Naive thymus-derived CD4-positive, alpha-beta T cell (primary cell): ENCODE data around the gene KDSR. TPM values are rescaled to one million over a fixed set of nuclear protein-coding genes. Genes with fewer than 3 reads are reported as not detected.

Source experiments
- ATAC-seq: fragments of 150-1000 bp; cut with Tn5 transposase; 2 replicates; pipeline ENCODE4 v1.10.0; 2021; ENCODE audit warnings: mild to moderate bottlenecking, moderate library complexity
- CTCF ChIA-PET: fragments of 350-600 bp; sonication (Branson Sonifier 250); formaldehyde crosslinking; loops from one replicate; lab custom pipeline; 2021; ENCODE audit warnings: antibody characterized with exemption; lab: Charles Lee
- POLR2A ChIA-PET: fragments of 350-600 bp; sonication (Branson Sonifier 250); formaldehyde crosslinking; loops from one replicate; lab custom pipeline; 2021; ENCODE audit warnings: antibody characterized with exemption, inconsistent platforms; lab: Charles Lee
- DNase-seq, 9 donors: peaks; one replicate each; pipeline versions ENCODE4 v3.0.0 to v3.0.0-alpha.2; 2020 to 2022; ENCODE audit warnings: mixed read lengths in 1 of 9
- H3K27ac ChIP-seq: one replicate; pipeline ENCODE4 v1.7.0; 2013; ENCODE audit warnings: mild to moderate bottlenecking, low read depth, low read length, moderate library complexity
- H3K27me3 ChIP-seq, 2 donors: one replicate each; pipeline ENCODE4 v1.7.0; 2013; ENCODE audit warnings: low read length in 2 of 2, mild to moderate bottlenecking in 2 of 2, moderate library complexity in 2 of 2; ENCODE audit not compliant: control insufficient read depth in 2 of 2, insufficient read depth in 2 of 2
- H3K36me3 ChIP-seq, 3 experiments: 1 replicate in 2 of 3; 2 replicates in 1 of 3; pipeline ENCODE4 v1.7.0; 2013; ENCODE audit warnings: low read length in 3 of 3, mild to moderate bottlenecking in 3 of 3, moderate library complexity in 1 of 3; ENCODE audit not compliant: insufficient read depth in 3 of 3, control insufficient read depth in 2 of 3
- H3K4me1 ChIP-seq, 2 donors: one replicate each; pipeline ENCODE4 v1.7.0; 2013; ENCODE audit warnings: low read length in 2 of 2, mild to moderate bottlenecking in 2 of 2, moderate library complexity in 1 of 2; ENCODE audit not compliant: control insufficient read depth in 2 of 2, insufficient read depth in 2 of 2
- H3K4me3 ChIP-seq: 2 replicates; pipeline ENCODE4 v1.7.0; 2013; ENCODE audit warnings: mild to moderate bottlenecking, low read length
- H3K9me3 ChIP-seq, 3 experiments: 1 replicate in 2 of 3; 2 replicates in 1 of 3; pipeline ENCODE4 v1.7.0; 2013; ENCODE audit warnings: low read length in 3 of 3; ENCODE audit not compliant: control insufficient read depth in 2 of 3
- H3K27ac Mint-ChIP-seq, 9 donors: one replicate each; pipeline ENCODE4 v1.8.0; 2020 to 2022; ENCODE audit warnings: mixed read lengths in 9 of 9, mild to moderate bottlenecking in 8 of 9, moderate library complexity in 5 of 9, inconsistent platforms in 2 of 9
- H3K27me3 Mint-ChIP-seq, 5 donors: one replicate each; pipeline ENCODE4 v1.8.0; 2021 to 2022; ENCODE audit warnings: mixed read lengths in 5 of 5, mild to moderate bottlenecking in 1 of 5
- H3K36me3 Mint-ChIP-seq, 5 donors: one replicate each; pipeline ENCODE4 v1.8.0; 2020 to 2022; ENCODE audit warnings: mixed read lengths in 5 of 5, mild to moderate bottlenecking in 3 of 5, inconsistent platforms in 1 of 5
- H3K4me1 Mint-ChIP-seq, 7 donors: one replicate each; pipeline ENCODE4 v1.8.0; 2020 to 2022; ENCODE audit warnings: mixed read lengths in 7 of 7, mild to moderate bottlenecking in 3 of 7, inconsistent platforms in 1 of 7
- H3K4me3 Mint-ChIP-seq, 10 donors: one replicate each; pipeline ENCODE4 v1.8.0; 2020 to 2022; ENCODE audit warnings: mild to moderate bottlenecking in 10 of 10, mixed read lengths in 10 of 10, moderate library complexity in 6 of 10, inconsistent platforms in 2 of 10
- H3K9me3 Mint-ChIP-seq, 11 donors: one replicate each; pipeline ENCODE4 v1.8.0; 2020 to 2022; ENCODE audit warnings: mixed read lengths in 11 of 11, mild to moderate bottlenecking in 4 of 11, inconsistent platforms in 1 of 11, moderate library complexity in 1 of 11
- intact Hi-C, 2 donors: fragments of 100-400 bp; cut with micrococcal nuclease; formaldehyde crosslinking; loops; one replicate each; pipeline ENCODE4 v1.15.1; 2023
- polyA plus RNA-seq, 2 donors: library from polyadenylated mRNA; unstranded; fragments of 300-500 nt; fragmentation: Illumina TruSeq; gene quantifications; one replicate each; pipeline ENCODE4 v1.2.3, GENCODE V29; 2021
- total RNA-seq, 6 experiments: library from RNA in 5 of 6; stranded (reverse) in 5 of 6; gene quantifications; 1 replicate in 5 of 6; 2 replicates in 1 of 6; pipeline ENCODE4 v1.2.3 and lab custom pipeline; 2021 to 2026

The KDSR gene
- total and polyA plus RNA-seq, 7 experiments from 2014 or later: 24.4 to 62.4 (median 48.7) TPM

DNA sequence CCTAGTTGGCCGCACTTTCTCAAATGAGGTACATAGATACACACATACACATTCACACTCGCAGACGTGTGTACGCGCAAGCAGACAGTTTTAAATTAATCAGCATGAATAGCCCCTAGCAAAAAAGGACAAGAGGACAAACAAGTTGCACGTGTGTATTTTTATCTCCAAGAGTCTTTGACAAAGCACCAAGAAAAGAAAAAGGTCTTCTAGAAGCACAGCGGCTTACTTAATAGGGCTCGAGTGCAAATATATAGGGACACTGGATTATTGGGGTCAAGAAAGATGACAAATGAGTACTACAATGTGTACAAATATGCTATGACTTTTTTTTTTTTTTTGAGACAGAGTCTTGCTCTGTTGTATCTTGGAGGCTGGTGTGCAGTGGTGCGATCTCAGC is 45.7 kb downstream of the KDSR start:
- POLR2A ChIA-PET: interaction anchor here (0.6 to 2.1 kb wide), 6 partner anchors 13 to 273 kb away, joined by 3 to 6 read pairs (median 4); no protein-coding TSS in a partner anchor
- ATAC-seq: no peak
- H3K4me1 ChIP-seq: peaks cover 9 to 15% of the 10 kb centered on the region in 2 donors
- Mint-ChIP-seq H3K4me1 (peaks cover 16 to 37% (median 29%) of the 10 kb centered on the region in 7 donors), H3K36me3 (peaks cover 0 to 25% (median 7%) of the 10 kb centered on the region in 5 donors), H3K4me3 (peak overlapping the region; percentile 83 to 99 (median 92)), H3K9me3 (peaks cover 0 to 2% (median 0%) of the 10 kb centered on the region in 11 donors), H3K27me3 (no peaks in the 10 kb centered on the region), H3K27ac (peak overlapping the region; percentile 87 to 98 (median 94))
- peak overlapping the region; percentile 61 for H3K4me3 ChIP-seq
- no peaks in the 10 kb centered on the region for H3K27me3 ChIP-seq
- CTCF ChIA-PET: interaction anchor here (0.7 to 6.7 kb wide), 4 partner anchors 18 to 304 kb away, joined by 3 to 88 read pairs (median 34); no protein-coding TSS in a partner anchor
- peak overlapping the region; percentile 80 for H3K27ac ChIP-seq
- no peaks in the 10 kb centered on the region for H3K9me3 ChIP-seq
- intact Hi-C loops: loop anchor here in 1 of 2 donors (2.0 kb wide), 2 partner anchors 246 to 1134 kb away; partner anchors contain the start of genes PIGN and RELCH
- peaks cover 0 to 6% (median 0%) of the 10 kb centered on the region in 3 experiments for H3K36me3 ChIP-seq
- DNase-seq: no peak

DNA sequence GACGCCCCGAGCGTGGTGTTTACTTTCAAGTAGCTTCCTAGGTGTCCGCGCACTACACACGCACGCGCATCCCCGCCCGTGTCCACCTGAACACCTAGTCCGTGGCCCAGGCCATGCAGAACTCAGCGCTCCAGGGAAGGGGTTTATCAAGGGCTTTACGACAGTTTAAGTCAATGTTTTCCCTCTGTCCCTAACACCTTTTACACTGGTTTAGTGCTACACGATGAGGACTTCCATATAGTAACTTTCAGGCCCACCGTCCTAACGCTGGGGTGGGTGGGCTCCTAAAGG is 46.1 kb downstream of the KDSR start:
- ChIA-PET POLR2A (interaction anchor here (0.6 to 1.4 kb wide), 6 partner anchors 14 to 734 kb away, joined by 3 to 6 read pairs (median 4); no protein-coding TSS in a partner anchor), CTCF (interaction anchor here (5.0 kb wide), 1 partner anchor 304 kb away, joined by 57 read pairs; no protein-coding TSS in a partner anchor)
- H3K9me3 ChIP-seq: no peaks in the 10 kb centered on the region
- H3K27me3 ChIP-seq: no peaks in the 10 kb centered on the region
- H3K36me3 ChIP-seq: peaks cover 0 to 6% (median 0%) of the 10 kb centered on the region in 3 experiments
- H3K9me3 Mint-ChIP-seq: peaks cover 0 to 2% (median 0%) of the 10 kb centered on the region in 11 donors
- peak overlapping the region; percentile 83 to 99 (median 92) for H3K4me3 Mint-ChIP-seq
- DNase-seq (peak in 2 of 9 donors; percentile 42 to 48), ATAC-seq (no peak)
- H3K4me3 ChIP-seq: peak overlapping the region; percentile 61
- peaks cover 9 to 15% of the 10 kb centered on the region in 2 donors for H3K4me1 ChIP-seq
- peak overlapping the region; percentile 87 to 98 (median 94) for H3K27ac Mint-ChIP-seq
- H3K27me3 Mint-ChIP-seq: no peaks in the 10 kb centered on the region
- intact Hi-C loops: loop anchor here (1.0 to 2.0 kb wide), 5 partner anchors 101 to 1134 kb away; partner anchors contain the start of genes VPS4B (in 2 of the 2), PIGN (in 1 of the 2) and RELCH (in 1 of the 2)
- H3K4me1 Mint-ChIP-seq: peaks cover 18 to 39% (median 30%) of the 10 kb centered on the region in 7 donors
- peaks cover 0 to 27% (median 7%) of the 10 kb centered on the region in 5 donors for H3K36me3 Mint-ChIP-seq
- H3K27ac ChIP-seq: peak overlapping the region; percentile 80

- no peaks in the 10 kb centered on the region for H3K27me3 Mint-ChIP-seq
- peak; percentile 89 for ATAC-seq
- no peaks in the 10 kb centered on the region for H3K9me3 ChIP-seq
- DNase-seq: peak; percentile 36 to 93 (median 90)
- peaks cover 0 to 6% (median 0%) of the 10 kb centered on the region in 3 experiments for H3K36me3 ChIP-seq
- intact Hi-C loops: loop anchor here (1.0 to 2.0 kb wide), 5 partner anchors 102 to 1134 kb away; partner anchors contain the start of genes VPS4B (in 2 of the 2), PIGN (in 1 of the 2) and RELCH (in 1 of the 2)
- H3K9me3 Mint-ChIP-seq: peaks cover 0 to 2% (median 0%) of the 10 kb centered on the region in 11 donors
- no peaks in the 10 kb centered on the region for H3K27me3 ChIP-seq
- ChIA-PET POLR2A (interaction anchor here (0.6 to 3.7 kb wide), 17 partner anchors 11 to 734 kb away, joined by 3 to 75 read pairs (median 6); no protein-coding TSS in a partner anchor), CTCF (interaction anchor here (0.9 to 5.0 kb wide), 6 partner anchors 29 to 303 kb away, joined by 3 to 57 read pairs (median 24); no protein-coding TSS in a partner anchor)
- H3K4me3 ChIP-seq: peak overlapping the region; percentile 61
- peaks cover 21 to 43% (median 36%) of the 10 kb centered on the region in 7 donors for H3K4me1 Mint-ChIP-seq
- H3K4me1 ChIP-seq: peaks cover 11 to 15% of the 10 kb centered on the region in 2 donors
- H3K27ac Mint-ChIP-seq: peak overlapping the region; percentile 87 to 98 (median 94)
- H3K4me3 Mint-ChIP-seq: peak overlapping the region; percentile 86 to 99 (median 94)
- H3K27ac ChIP-seq: peak overlapping the region; percentile 80
- H3K36me3 Mint-ChIP-seq: peaks cover 0 to 33% (median 7%) of the 10 kb centered on the region in 5 donors
Observed at GRCh38 chr18:63320123-63320974, 46.7 kb downstream of the KDSR start.

DNA sequence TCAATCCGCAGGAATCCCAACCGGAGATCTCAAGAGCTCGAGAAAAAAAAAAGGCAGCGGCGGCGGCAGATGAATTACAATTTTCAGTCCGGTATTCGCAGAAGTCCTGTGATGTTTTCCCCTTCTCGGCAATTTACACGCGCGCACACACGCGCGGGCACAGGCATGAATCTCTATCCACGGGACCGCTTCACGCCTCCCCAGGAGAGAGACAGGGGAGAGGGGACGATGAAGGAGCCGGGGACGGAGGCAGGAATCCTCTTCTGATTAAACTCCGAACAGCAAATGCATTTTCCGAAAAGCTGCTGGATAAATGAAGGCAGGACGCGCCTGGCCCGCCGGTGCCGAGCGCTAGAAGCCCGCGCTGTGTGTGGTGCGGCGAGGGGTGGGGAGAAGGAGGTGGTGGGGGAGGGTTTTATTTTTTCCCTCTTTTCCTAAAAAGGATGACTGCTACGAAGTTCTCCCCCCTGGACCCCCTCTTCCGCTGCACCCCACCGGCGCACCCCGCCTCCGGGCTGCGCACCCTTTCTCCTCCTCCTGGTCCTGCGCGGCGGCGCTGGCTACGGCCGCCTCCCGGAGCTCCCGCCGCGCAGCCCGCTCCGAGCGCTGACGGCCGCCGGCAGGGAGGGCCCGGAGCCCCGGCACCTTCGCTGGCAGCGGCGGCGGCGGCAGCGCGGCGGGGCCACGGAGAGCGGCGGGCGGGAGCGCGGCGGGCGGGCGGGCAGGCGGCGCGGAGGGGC is 47.5 kb downstream of the KDSR start, which contains the start of gene BCL2:
TSS of gene BCL2 (minus strand) at position 387 of the 740 bp plus-strand sequence.
- H3K36me3 Mint-ChIP-seq: peaks cover 0 to 40% (median 7%) of the 10 kb centered on the region in 5 donors
- ChIA-PET CTCF (interaction anchor here (0.8 to 3.8 kb wide), 12 partner anchors 28 to 303 kb away, joined by 3 to 51 read pairs (median 14); no protein-coding TSS in a partner anchor), POLR2A (interaction anchor here (0.6 to 3.7 kb wide), 22 partner anchors 11 to 302 kb away, joined by 3 to 75 read pairs (median 6); no protein-coding TSS in a partner anchor)
- H3K36me3 ChIP-seq: peaks cover 0 to 6% (median 0%) of the 10 kb centered on the region in 3 experiments
- peak within 1 kb of the TSS; percentile 94 for H3K4me3 ChIP-seq
- no peaks in the 10 kb centered on the region for H3K9me3 ChIP-seq
- H3K27ac ChIP-seq: peak within 1 kb of the TSS; percentile 94
- peak within 1 kb of the TSS; percentile 92 to 100 (median 99) for H3K4me3 Mint-ChIP-seq
- intact Hi-C loops: loop anchor here (1.0 to 5.0 kb wide), 12 partner anchors 47 to 1133 kb away; partner anchors contain the start of genes KDSR (in 2 of the 2), VPS4B (in 2 of the 2), PIGN (in 1 of the 2) and RELCH (in 1 of the 2)
- H3K4me1 Mint-ChIP-seq: peaks cover 22 to 51% (median 43%) of the 10 kb centered on the region in 7 donors
- H3K27me3 ChIP-seq: no peaks in the 10 kb centered on the region
- no peak for ATAC-seq
- H3K27ac Mint-ChIP-seq: peak within 1 kb of the TSS; percentile 94 to 98 (median 97)
- peaks cover 0 to 2% (median 0%) of the 10 kb centered on the region in 11 donors for H3K9me3 Mint-ChIP-seq
- peak in 5 of 9 donors; percentile 48 to 80 (median 60) for DNase-seq
- peaks cover 19 to 20% of the 10 kb centered on the region in 2 donors for H3K4me1 ChIP-seq
- H3K27me3 Mint-ChIP-seq: no peaks in the 10 kb centered on the region

- DNase-seq (peak in 1 of 9 donors; percentile 38), ATAC-seq (no peak)
- Histone ChIP-seq H3K4me1 (peaks cover 24 to 26% of the 10 kb centered on the region in 2 donors), H3K36me3 (peaks cover 0 to 6% (median 0%) of the 10 kb centered on the region in 3 experiments), H3K9me3 (no peaks in the 10 kb centered on the region), H3K4me3 (peak overlapping the region; percentile 94), H3K27ac (peak overlapping the region; percentile 94), H3K27me3 (no peaks in the 10 kb centered on the region)
- peaks cover 0 to 2% (median 0%) of the 10 kb centered on the region in 11 donors for H3K9me3 Mint-ChIP-seq
- H3K4me1 Mint-ChIP-seq: peaks cover 28 to 57% (median 49%) of the 10 kb centered on the region in 7 donors
- H3K27me3 Mint-ChIP-seq: no peaks in the 10 kb centered on the region
- H3K36me3 Mint-ChIP-seq: peaks cover 0 to 45% (median 7%) of the 10 kb centered on the region in 5 donors
- CTCF ChIA-PET: interaction anchor here (0.8 to 3.8 kb wide), 19 partner anchors 14 to 302 kb away, joined by 3 to 51 read pairs (median 10); no protein-coding TSS in a partner anchor
- peak overlapping the region; percentile 92 to 100 (median 99) for H3K4me3 Mint-ChIP-seq
- POLR2A ChIA-PET: interaction anchor here (0.6 to 3.7 kb wide), 32 partner anchors 10 to 301 kb away, joined by 3 to 75 read pairs (median 6); no protein-coding TSS in a partner anchor
- intact Hi-C loops: loop anchor here (1.0 to 5.0 kb wide), 11 partner anchors 48 to 796 kb away; partner anchors contain the start of genes KDSR (in 2 of the 2) and ZCCHC2 (in 1 of the 2)
- peak overlapping the region; percentile 94 to 98 (median 97) for H3K27ac Mint-ChIP-seq
Observed at GRCh38 chr18:63318889-63319382, 48.1 kb downstream of the KDSR start.
